HEK293T (cell line): ENCODE data around the gene SERPINA12.

ENCODE experiments used
- BHLHE40 ChIP-seq: fragments of 450-650 bp; IDR thresholded peaks from 2 replicates; pipeline ENCODE4 v1.6.1; 2016; ENCODE audit warnings: mild to moderate bottlenecking, moderate library complexity, borderline replicate concordance
- FOXA1 ChIP-seq: fragments of 450-650 bp; IDR thresholded peaks from 2 replicates; pipeline ENCODE4 v1.6.1; 2016; ENCODE audit warnings: mild to moderate bottlenecking
- FOXK2 ChIP-seq: fragments of 450-650 bp; IDR thresholded peaks from 2 replicates; pipeline ENCODE4 v1.6.1; 2016; ENCODE audit warnings: mild to moderate bottlenecking
- FOXM1 ChIP-seq: fragments of 450-650 bp; IDR thresholded peaks from 2 replicates; pipeline ENCODE4 v1.6.1; 2017; ENCODE audit warnings: mild to moderate bottlenecking, borderline replicate concordance
- HDGF ChIP-seq: fragments of 450-650 bp; IDR thresholded peaks from 2 replicates; pipeline ENCODE4 v1.6.1; 2017; ENCODE audit warnings: antibody characterized with exemption, borderline replicate concordance
- LEF1 ChIP-seq: fragments of 450-650 bp; IDR thresholded peaks from 2 replicates; pipeline ENCODE4 v1.6.1; 2017; ENCODE audit warnings: mild to moderate bottlenecking, borderline replicate concordance
- SP1 ChIP-seq: fragments of 450-650 bp; IDR thresholded peaks from 2 replicates; pipeline ENCODE4 v1.6.1; 2017
- SUZ12 ChIP-seq: fragments of 450-650 bp; IDR thresholded peaks from 2 replicates; pipeline ENCODE4 v1.6.1; 2016; ENCODE audit warnings: mild to moderate bottlenecking
- TARDBP ChIP-seq: fragments of 450-650 bp; IDR thresholded peaks from 2 replicates; pipeline ENCODE4 v1.6.1; 2016
- ZNF384 ChIP-seq: fragments of 450-650 bp; IDR thresholded peaks from 2 replicates; pipeline ENCODE4 v1.6.1; 2016
- TF ChIP-seq, protein P1 (sequence below): fragments of 450-650 bp; IDR thresholded peaks from 2 replicates; pipeline ENCODE4 v1.6.1; 2016

DNA sequence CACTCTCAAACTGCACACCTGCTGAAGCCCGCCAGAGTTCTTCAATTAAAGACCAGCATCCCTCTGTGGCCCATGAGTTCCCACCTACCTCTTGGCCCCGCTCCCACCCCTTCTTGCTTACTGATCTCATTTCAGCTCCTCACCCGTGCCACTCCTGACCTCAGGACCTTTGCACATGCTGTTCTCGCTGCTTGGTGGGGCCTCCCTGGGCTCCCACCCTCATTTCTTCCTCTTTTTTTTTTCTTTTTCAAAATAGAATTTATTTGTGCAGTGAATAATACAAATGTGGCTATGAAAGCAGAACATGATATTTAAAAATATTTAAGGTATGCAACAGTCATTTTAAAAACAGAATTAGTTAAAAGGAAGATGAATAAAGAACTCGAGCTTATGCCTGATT, 24.8 kb downstream of the SERPINA12 start:
- TF ChIP-seq, protein P1, sequence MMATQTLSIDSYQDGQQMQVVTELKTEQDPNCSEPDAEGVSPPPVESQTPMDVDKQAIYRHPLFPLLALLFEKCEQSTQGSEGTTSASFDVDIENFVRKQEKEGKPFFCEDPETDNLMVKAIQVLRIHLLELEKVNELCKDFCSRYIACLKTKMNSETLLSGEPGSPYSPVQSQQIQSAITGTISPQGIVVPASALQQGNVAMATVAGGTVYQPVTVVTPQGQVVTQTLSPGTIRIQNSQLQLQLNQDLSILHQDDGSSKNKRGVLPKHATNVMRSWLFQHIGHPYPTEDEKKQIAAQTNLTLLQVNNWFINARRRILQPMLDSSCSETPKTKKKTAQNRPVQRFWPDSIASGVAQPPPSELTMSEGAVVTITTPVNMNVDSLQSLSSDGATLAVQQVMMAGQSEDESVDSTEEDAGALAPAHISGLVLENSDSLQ, result no peak
- TF ChIP-seq FOXK2, result no peak
- TF ChIP-seq HDGF, result no peak
- TF ChIP-seq ZNF384, result no peak
- no peak for TF ChIP-seq SP1
- TF ChIP-seq LEF1, result no peak
- TF ChIP-seq SUZ12, result no peak
- TF ChIP-seq FOXM1, result no peak
- TF ChIP-seq BHLHE40, result no peak
- no peak for TF ChIP-seq FOXA1
- TF ChIP-seq TARDBP, result no peak
